BJ (cell line): ENCODE measurements around the gene AIFM2. TPM values are rescaled to one million over a fixed set of nuclear protein-coding genes. Genes with fewer than 3 reads are reported as not detected.
A peak's percentile ranks its signal among the peaks of the same experiment; 100 is the strongest.
"Not testable (repeated sequence)": the region's sequence is repeated elsewhere in the genome, so short reads cannot be mapped to it uniquely, and the experiment has no call there.

Experiments used
- CTCF ChIA-PET: fragments of 350-600 bp; formaldehyde crosslinking; extraction: SDS; loops from one replicate; lab custom pipeline; 2021; ENCODE audit warnings: antibody characterized with exemption, inconsistent platforms; lab: Yijun Ruan, JAX
- POLR2A ChIA-PET: fragments of 300-600 bp; sonication (Branson Sonifier 250); formaldehyde crosslinking; extraction: SDS; loops from one replicate; lab custom pipeline; 2021; ENCODE audit warnings: antibody characterized with exemption; lab: Charles Lee
- DNase-seq: peaks from one replicate; pipeline ENCODE4 v3.0.0-alpha.2; 2011; ENCODE audit warnings: low read depth
- H3K27me3 ChIP-seq: 2 replicates; pipeline ENCODE4 v1.6.0; 2011; ENCODE audit warnings: low read length; ENCODE audit not compliant: control insufficient read depth, insufficient read depth
- H3K36me3 ChIP-seq: 2 replicates; pipeline ENCODE4 v1.5.1; 2011; ENCODE audit warnings: low read length; ENCODE audit not compliant: control insufficient read depth, insufficient read depth
- H3K4me3 ChIP-seq: 2 replicates; pipeline ENCODE4 v1.5.1; 2011; ENCODE audit warnings: low read depth, mild to moderate bottlenecking, control low read depth, low read length
- CTCF ChIP-seq: IDR thresholded peaks from 2 replicates; pipeline ENCODE4 v1.5.1; 2011; ENCODE audit warnings: low read depth, mild to moderate bottlenecking, control low read depth, inconsistent platforms, low read length, moderate library complexity; ENCODE audit not compliant: insufficient read depth
- polyA plus RNA-seq: library from polyadenylated mRNA; depleted of rRNA; stranded (reverse); fragments of >200 nt; gene quantifications from 2 replicates; pipeline ENCODE4 v1.2.3, GENCODE V29; 2011

AIFM2 gene
- polyA plus RNA-seq, 1 experiment, result 18.4 TPM

- H3K4me3 ChIP-seq, result no peak overlapping the region
- DNase-seq, result no peak
- no peaks in the 10 kb centered on the region for H3K36me3 ChIP-seq
- no peak for TF ChIP-seq CTCF
- no peaks in the 10 kb centered on the region for H3K27me3 ChIP-seq
- ChIA-PET POLR2A (no interaction called here), CTCF (no interaction called here)
Measured at GRCh38 chr10:70087616-70088307, 44.9 kb downstream of the AIFM2 start.

- Histone ChIP-seq H3K4me3 (no peak overlapping the region), H3K27me3 (no peaks in the 10 kb centered on the region), H3K36me3 (no peaks in the 10 kb centered on the region)
- DNase-seq, result no peak
- ChIA-PET CTCF (no interaction called here), POLR2A (no interaction called here)
- no peak for TF ChIP-seq CTCF
Measured at GRCh38 chr10:70085975-70086613, 46.5 kb downstream of the AIFM2 start.

DNA sequence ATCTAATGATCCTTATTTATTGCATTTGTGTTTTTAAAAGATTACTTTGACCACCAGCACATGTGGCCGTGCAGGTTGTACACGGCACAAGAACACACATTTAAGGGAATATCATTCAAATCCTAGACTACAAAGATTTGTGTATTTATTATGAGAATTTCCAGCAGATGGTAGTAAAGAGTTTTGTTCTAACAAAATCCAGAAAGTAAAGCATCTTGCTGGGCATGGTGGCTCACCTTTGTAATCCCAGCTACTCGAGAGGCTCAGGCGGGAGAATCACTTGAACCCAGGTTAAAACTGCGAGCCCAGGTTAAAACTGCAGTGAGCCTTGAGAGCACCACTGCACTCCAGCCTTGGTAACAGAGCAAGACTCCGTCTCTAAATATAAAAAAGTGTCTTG, 48.4 kb downstream of the AIFM2 start:
- Histone ChIP-seq H3K36me3 (no peaks in the 10 kb centered on the region), H3K4me3 (no peak overlapping the region), H3K27me3 (no peaks in the 10 kb centered on the region)
- POLR2A ChIA-PET, result no interaction called here
- CTCF ChIA-PET, result interaction anchor here (1.0 kb wide), 1 partner anchor 61 kb away, joined by 3 read pairs; no protein-coding TSS in a partner anchor
- TF ChIP-seq CTCF, result no peak
- DNase-seq, result no peak

DNA sequence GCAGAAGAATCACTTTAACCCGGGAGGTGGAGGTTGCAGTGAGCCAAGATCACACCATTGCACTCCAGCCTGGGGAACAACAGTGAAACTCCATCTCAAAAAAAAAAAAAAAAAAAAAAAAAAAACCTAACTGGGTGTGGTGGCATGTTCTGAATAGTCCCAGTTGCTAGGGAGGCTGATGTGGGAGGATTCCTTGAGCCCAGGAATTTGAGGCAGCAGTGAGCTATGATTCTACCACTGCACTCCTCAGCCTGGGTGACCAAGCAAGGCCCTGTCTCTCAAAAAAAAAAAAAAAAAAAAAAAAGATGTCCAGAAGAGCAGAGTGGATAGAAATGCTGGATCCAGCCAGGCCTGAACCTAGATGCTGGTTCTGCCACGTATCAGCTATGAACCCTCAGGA, 51.8 kb downstream of the AIFM2 start:
- H3K4me3 ChIP-seq, H3K27me3 ChIP-seq, H3K36me3 ChIP-seq, POLR2A ChIA-PET: not testable (repeated sequence)
- peak; percentile 5 for DNase-seq
- CTCF ChIA-PET, result interaction anchor here (0.6 kb wide), 1 partner anchor 12 kb away, joined by 3 read pairs; no protein-coding TSS in a partner anchor

DNA sequence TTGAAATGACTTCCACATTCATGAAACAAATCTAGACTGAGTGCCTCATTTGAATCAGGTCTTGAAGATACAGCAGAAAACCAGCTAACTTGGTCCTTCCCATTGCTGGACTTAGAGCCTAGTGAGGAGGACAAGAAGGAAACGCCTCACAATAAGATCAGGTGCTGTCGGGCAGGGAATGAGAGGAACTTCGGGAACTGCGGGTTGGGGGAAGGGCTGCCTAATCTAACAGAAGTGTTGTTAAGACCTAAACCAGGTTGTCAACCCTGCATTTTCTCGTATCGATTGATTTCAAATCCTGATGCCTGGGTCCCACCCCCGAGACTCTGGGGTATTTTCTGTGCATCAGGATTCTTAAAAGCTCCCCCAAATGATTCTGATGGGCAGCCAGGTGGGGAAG, 53.7 kb downstream of the AIFM2 start:
- Histone ChIP-seq H3K27me3 (no peaks in the 10 kb centered on the region), H3K36me3 (no peaks in the 10 kb centered on the region), H3K4me3 (no peak overlapping the region)
- CTCF ChIA-PET, result interaction anchor here (2.0 kb wide), 1 partner anchor 37 kb away, joined by 8 read pairs; no protein-coding TSS in a partner anchor
- DNase-seq, result no peak
- no peak for TF ChIP-seq CTCF
- POLR2A ChIA-PET, result no interaction called here
